HL-60 (cell line): ENCODE data around the gene GIMAP1.

Source experiments
- DNase-seq, 2 experiments: peaks; one replicate each; pipeline ENCODE4 v3.0.0-alpha.2; 2010 to 2020; ENCODE audit warnings: low read depth in 1 of 2, low spot score in 1 of 2
- H3K27ac ChIP-seq: fragments of 250-450 bp; sonication (Bioruptor Pico); replicated peaks from 2 replicates; pipeline ENCODE4 v1.5.1; 2020; ENCODE audit warnings: mild to moderate bottlenecking, moderate library complexity
- H3K27me3 ChIP-seq: fragments of 250-450 bp; sonication (Bioruptor Pico); 2 replicates; pipeline ENCODE4 v1.5.1; 2021; ENCODE audit warnings: mild to moderate bottlenecking, moderate library complexity; ENCODE audit not compliant: insufficient read depth, poor library complexity, severe bottlenecking
- H3K4me3 ChIP-seq: replicated peaks from 2 replicates; pipeline ENCODE4 v1.5.1; 2011; ENCODE audit warnings: mild to moderate bottlenecking, control low read depth, low read length; ENCODE audit not compliant: insufficient read depth
- CTCF ChIP-seq: IDR thresholded peaks from one replicate; pipeline ENCODE4 v1.5.1; 2011; ENCODE audit warnings: low read length, control low read depth, inconsistent platforms; ENCODE audit not compliant: insufficient read depth
- GABPA ChIP-seq: IDR thresholded peaks from 2 replicates; pipeline ENCODE4 v1.6.1; 2012; ENCODE audit warnings: low read depth
- POLR2AphosphoS5 ChIP-seq: IDR thresholded peaks from 2 replicates; pipeline ENCODE4 v1.6.1; 2012; ENCODE audit warnings: low read depth
- REST ChIP-seq: IDR thresholded peaks from 2 replicates; pipeline ENCODE4 v1.6.1; 2012; ENCODE audit warnings: low read depth; ENCODE audit not compliant: insufficient replicate concordance
- SPI1 ChIP-seq: IDR thresholded peaks from 2 replicates; pipeline ENCODE4 v1.6.1; 2012; ENCODE audit warnings: low read depth, mild to moderate bottlenecking, borderline replicate concordance

Gene GIMAP1

GRCh38 chr7:150754951-150755350 is 38.5 kb downstream of the GIMAP1 start:
- TF ChIP-seq POLR2AphosphoS5 (no peak), CTCF (no peak), SPI1 (no peak), REST (no peak)
- DNase-seq = no peak
- Histone ChIP-seq H3K27me3 (no peaks in the 10 kb centered on the region), H3K4me3 (no peak overlapping the region), H3K27ac (no peak overlapping the region)

DNA sequence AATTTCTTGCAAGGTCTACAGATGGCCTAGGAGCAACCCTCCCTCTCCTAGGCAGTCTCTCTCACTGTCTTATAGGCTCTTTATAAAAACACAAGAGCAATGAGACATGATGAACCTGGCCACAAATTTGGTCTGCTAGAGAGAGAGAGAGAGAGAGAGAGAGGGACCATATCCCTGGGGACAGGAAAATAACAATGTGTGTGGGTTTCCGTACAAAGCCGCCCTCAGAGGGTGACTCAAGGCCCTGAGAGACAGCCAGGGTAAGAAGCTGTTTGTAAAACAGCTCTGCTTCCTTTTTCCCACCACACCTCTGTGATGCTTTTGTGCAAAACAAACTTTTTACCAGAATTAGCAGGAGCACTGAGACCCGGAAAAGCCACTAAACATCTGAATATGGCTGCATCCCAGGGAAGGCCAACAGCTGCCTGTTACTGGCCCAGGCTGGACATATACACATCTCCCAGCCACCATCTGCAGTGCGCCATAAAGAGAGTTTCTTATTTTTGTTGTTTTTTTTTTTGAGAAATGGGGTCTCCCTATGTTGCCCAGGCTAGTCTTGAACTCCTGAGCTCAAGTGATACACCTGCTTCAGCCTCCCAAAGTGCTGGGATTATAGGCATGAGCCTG is 39.2 kb downstream of the GIMAP1 start:
- TF ChIP-seq CTCF (no peak), REST (no peak), SPI1 (no peak), POLR2AphosphoS5 (no peak), GABPA (no peak)
- no peak for DNase-seq
- no peak overlapping the region for H3K4me3 ChIP-seq

GRCh38 chr7:150756166-150756565 is 39.8 kb downstream of the GIMAP1 start:
- H3K27me3 ChIP-seq = no peaks in the 10 kb centered on the region
- H3K27ac ChIP-seq = no peak overlapping the region
- no peak for DNase-seq
- no peak overlapping the region for H3K4me3 ChIP-seq
- TF ChIP-seq SPI1 (no peak), CTCF (no peak)

More for the DNA sequence above, 39.2 kb downstream of the GIMAP1 start:
- Histone ChIP-seq H3K27ac (no peak overlapping the region), H3K27me3 (no peaks in the 10 kb centered on the region)

DNA sequence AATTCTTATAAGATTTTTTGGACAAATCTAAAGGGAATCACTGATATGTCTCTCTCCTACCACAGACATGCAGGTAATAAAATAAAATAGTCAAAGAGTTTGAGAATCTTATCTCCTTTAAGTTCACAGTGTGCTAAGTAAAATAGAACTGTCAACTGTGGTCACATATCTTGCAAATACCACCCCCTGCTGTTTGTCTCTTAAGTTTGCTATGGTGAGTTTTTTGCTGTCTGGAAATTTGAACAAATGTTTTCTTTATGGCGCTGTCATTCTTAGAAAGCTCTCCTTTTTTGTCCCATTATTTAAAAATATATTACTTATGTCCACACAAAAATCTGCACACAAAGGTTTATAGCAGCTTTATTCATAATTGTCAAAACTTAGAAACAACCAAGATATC is 40.4 kb downstream of the GIMAP1 start:
- DNase-seq = peak in 1 of 2 experiments; percentile 18
- H3K27ac ChIP-seq = no peak overlapping the region
- TF ChIP-seq CTCF (peak; percentile 17), REST (no peak)
- no peaks in the 10 kb centered on the region for H3K27me3 ChIP-seq
- no peak overlapping the region for H3K4me3 ChIP-seq
